Measurements from ENCODE around the gene TAF5. TPM values are rescaled to one million over a fixed set of nuclear protein-coding genes. Genes with fewer than 3 reads are reported as not detected.

TAF5 gene
- total and polyA plus RNA-seq, 10 of the 15 experiments (the other 5 are each of a cell fraction or from before 2014, with no cell fraction given), result 3.7 to 9.2 (median 7.3) TPM

DNA sequence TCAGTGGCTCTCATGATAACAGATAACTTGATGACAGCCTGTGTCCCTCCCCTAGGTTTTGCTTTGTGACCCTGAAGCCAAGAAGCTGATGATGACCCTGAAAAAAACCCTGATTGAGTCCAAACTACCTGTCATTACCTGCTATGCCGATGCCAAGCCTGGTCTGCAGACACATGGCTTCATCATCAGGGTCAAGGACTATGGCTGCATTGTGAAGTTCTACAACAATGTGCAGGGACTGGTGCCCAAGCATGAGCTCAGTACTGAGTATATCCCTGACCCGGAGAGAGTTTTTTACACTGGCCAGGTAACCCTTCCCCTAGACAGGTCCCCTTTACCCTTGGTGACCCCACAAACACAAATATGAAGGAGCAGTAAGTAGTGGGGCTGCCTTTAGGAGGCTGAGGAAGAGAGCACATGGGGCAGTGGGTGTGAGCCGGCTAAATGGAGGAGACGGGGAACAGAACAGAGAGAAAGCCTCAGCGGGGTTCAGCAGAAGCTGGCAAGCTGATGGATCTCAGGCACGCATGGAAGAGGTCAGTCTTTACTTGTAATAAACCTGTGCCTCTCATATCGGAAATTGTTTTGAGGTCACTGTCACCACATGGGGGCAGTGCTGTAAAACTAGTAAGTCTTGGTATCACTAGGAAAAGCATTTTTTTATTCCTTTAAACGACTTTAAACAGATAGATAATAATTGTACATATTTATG, 48.8 kb downstream of the TAF5 start:
- H3K4me2 ChIP-seq (ENCODE audit: control insufficient read depth, insufficient read depth), result no peak overlapping the region
- no peaks in the 10 kb centered on the region for H3K9me3 ChIP-seq (replicated peaks; ENCODE audit: control insufficient read depth, insufficient read depth, low read length)
- H3K9ac ChIP-seq (ENCODE audit: control insufficient read depth, insufficient read depth, low read length), result no peak overlapping the region
- RAD21 ChIA-PET (ENCODE audit: unreplicated experiment), result interaction anchor here (1.0 to 7.6 kb wide), 11 partner anchors 10 to 270 kb away, joined by 3 to 66 read pairs (median 7); partner anchors contain the start of genes ATP5MK, CALHM2 and PDCD11
- ATAC-seq (peak; percentile 86), DNase-seq (ENCODE audit: low read depth, low spot score) (peak; percentile 27), FAIRE-seq (peak; percentile 49)
- SMC1A ChIA-PET (ENCODE audit: uncharacterized antibody, unreplicated experiment), result interaction anchor here (0.6 to 5.3 kb wide), 23 partner anchors 9 to 1621 kb away, joined by 3 to 85 read pairs (median 5); partner anchors contain the start of genes ATP5MK, CALHM2, CALHM3 and PDCD11
- CTCF ChIA-PET, result interaction anchor here (0.6 to 8.0 kb wide), 24 partner anchors 10 to 492 kb away, joined by 3 to 195 read pairs (median 4); partner anchors contain the start of genes ATP5MK, CALHM2, CALHM3 and NEURL1
- H3K79me2 ChIP-seq (ENCODE audit: control insufficient read depth, insufficient read depth, low read length), result no peaks in the 10 kb centered on the region; the same call in 1 of the 2 replicates
- intact Hi-C loops (cut with micrococcal nuclease; ENCODE audit: unreplicated experiment), result loop anchor here (1.0 to 10.0 kb wide), 3 partner anchors 66 to 178 kb away; no protein-coding TSS in a partner anchor
- POLR2A ChIA-PET, result interaction anchor here (0.7 to 1.0 kb wide), 2 partner anchors 60 to 66 kb away, joined by 3 read pairs; no protein-coding TSS in a partner anchor
- no peak overlapping the region for H3K4me3 ChIP-seq
- no peaks in the 10 kb centered on the region for H3K4me1 ChIP-seq (ENCODE audit: control insufficient read depth, insufficient read depth, low read length)
- no peak overlapping the region for H2AFZ ChIP-seq (ENCODE audit: control insufficient read depth, low read depth, low read length)
- in situ Hi-C loops (cut with MboI), result loop anchor here (5.0 kb wide), 1 partner anchor 61 kb away; the partner anchor contains the start of gene CALHM3
- no peaks in the 10 kb centered on the region for H4K20me1 ChIP-seq (ENCODE audit: control insufficient read depth, insufficient read depth)
- BruUV-seq (replicated peaks), result no TSS peak
- peaks cover 46 to 70% of the 10 kb centered on the region in 2 experiments for H3K36me3 ChIP-seq (ENCODE audit: control insufficient read depth in 2 of 2, insufficient read depth in 2 of 2, low read length in 1 of 2)
- H3K27ac ChIP-seq (ENCODE audit: control insufficient read depth, insufficient read depth), result no peak overlapping the region
- no peaks in the 10 kb centered on the region for H3K27me3 ChIP-seq (replicated peaks in 1 of 2; ENCODE audit: control insufficient read depth in 2 of 2, insufficient read depth in 2 of 2, low read length in 1 of 2)
- WGBS (ENCODE audit: insufficient coverage, insufficient replicate concordance, low lambda C conversion rate, missing lambda C conversion rate), result 38% methylated on average over 8 of the region's 8 CpGs
- no peak for TF ChIP-seq CHD2 (IDR thresholded peaks at IDR 0.05; ENCODE audit: borderline replicate concordance, low read depth, low read length)
- TF ChIP-seq ZNF24 (IDR thresholded peaks at IDR 0.05), result no peak
- no peak for TF ChIP-seq DPF2 (IDR thresholded peaks at IDR 0.05)
- no peak for TF ChIP-seq CBFB (IDR thresholded peaks at IDR 0.05; ENCODE audit: low read depth)
- TF ChIP-seq, protein P1, sequence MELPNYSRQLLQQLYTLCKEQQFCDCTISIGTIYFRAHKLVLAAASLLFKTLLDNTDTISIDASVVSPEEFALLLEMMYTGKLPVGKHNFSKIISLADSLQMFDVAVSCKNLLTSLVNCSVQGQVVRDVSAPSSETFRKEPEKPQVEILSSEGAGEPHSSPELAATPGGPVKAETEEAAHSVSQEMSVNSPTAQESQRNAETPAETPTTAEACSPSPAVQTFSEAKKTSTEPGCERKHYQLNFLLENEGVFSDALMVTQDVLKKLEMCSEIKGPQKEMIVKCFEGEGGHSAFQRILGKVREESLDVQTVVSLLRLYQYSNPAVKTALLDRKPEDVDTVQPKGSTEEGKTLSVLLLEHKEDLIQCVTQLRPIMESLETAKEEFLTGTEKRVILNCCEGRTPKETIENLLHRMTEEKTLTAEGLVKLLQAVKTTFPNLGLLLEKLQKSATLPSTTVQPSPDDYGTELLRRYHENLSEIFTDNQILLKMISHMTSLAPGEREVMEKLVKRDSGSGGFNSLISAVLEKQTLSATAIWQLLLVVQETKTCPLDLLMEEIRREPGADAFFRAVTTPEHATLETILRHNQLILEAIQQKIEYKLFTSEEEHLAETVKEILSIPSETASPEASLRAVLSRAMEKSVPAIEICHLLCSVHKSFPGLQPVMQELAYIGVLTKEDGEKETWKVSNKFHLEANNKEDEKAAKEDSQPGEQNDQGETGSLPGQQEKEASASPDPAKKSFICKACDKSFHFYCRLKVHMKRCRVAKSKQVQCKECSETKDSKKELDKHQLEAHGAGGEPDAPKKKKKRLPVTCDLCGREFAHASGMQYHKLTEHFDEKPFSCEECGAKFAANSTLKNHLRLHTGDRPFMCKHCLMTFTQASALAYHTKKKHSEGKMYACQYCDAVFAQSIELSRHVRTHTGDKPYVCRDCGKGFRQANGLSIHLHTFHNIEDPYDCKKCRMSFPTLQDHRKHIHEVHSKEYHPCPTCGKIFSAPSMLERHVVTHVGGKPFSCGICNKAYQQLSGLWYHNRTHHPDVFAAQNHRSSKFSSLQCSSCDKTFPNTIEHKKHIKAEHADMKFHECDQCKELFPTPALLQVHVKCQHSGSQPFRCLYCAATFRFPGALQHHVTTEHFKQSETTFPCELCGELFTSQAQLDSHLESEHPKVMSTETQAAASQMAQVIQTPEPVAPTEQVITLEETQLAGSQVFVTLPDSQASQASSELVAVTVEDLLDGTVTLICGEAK (IDR thresholded peaks at IDR 0.05; ENCODE audit: borderline replicate concordance), result no peak
- TF ChIP-seq SUZ12 (IDR thresholded peaks at IDR 0.05; ENCODE audit: unreplicated experiment), result no peak
- TF ChIP-seq, protein P2, sequence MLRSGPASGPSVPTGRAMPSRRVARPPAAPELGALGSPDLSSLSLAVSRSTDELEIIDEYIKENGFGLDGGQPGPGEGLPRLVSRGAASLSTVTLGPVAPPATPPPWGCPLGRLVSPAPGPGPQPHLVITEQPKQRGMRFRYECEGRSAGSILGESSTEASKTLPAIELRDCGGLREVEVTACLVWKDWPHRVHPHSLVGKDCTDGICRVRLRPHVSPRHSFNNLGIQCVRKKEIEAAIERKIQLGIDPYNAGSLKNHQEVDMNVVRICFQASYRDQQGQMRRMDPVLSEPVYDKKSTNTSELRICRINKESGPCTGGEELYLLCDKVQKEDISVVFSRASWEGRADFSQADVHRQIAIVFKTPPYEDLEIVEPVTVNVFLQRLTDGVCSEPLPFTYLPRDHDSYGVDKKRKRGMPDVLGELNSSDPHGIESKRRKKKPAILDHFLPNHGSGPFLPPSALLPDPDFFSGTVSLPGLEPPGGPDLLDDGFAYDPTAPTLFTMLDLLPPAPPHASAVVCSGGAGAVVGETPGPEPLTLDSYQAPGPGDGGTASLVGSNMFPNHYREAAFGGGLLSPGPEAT (IDR thresholded peaks at IDR 0.05; ENCODE audit: low read depth), result no peak
- TF ChIP-seq MTA2 (IDR thresholded peaks at IDR 0.05; ENCODE audit: low read depth), result no peak
- 0 out of 2 replicates have a peak, but pooled peaks have one; percentile 22 for TF ChIP-seq NBN (IDR thresholded peaks at IDR 0.05)
- no peak for TF ChIP-seq SMAD1 (IDR thresholded peaks at IDR 0.05; ENCODE audit: low read depth, partially characterized antibody)
- no peak for TF ChIP-seq PAX8 (IDR thresholded peaks at IDR 0.05)
- TF ChIP-seq CREM (IDR thresholded peaks at IDR 0.05; ENCODE audit: low read depth), result no peak
- TF ChIP-seq SUPT20H (IDR thresholded peaks at IDR 0.05; ENCODE audit: borderline replicate concordance, control insufficient read depth, low read depth, low read length), result no peak
- no peak for TF ChIP-seq ATF7 (IDR thresholded peaks at IDR 0.05; ENCODE audit: low read depth)
- no peak for TF ChIP-seq RBBP5 (conservative IDR thresholded peaks at IDR 0.05)
- no peak for TF ChIP-seq GATAD2B (conservative IDR thresholded peaks at IDR 0.05; ENCODE audit: low read depth)
- TF ChIP-seq NFYB (IDR thresholded peaks at IDR 0.05; ENCODE audit: insufficient read depth, low read depth, low read length), result no peak
